ENCODE measurements around the gene CANX. TPM values are rescaled to one million over a fixed set of nuclear protein-coding genes. Genes with fewer than 3 reads are reported as not detected.

CANX gene
- total RNA-seq, 4 donors from 2014 or later: 185 to 282 (median 240) TPM

GRCh38 chr5:179776411-179776938 is 77.7 kb downstream of the CANX start:
- Histone ChIP-seq H3K4me1 (no peaks in the 10 kb centered on the region), H3K27me3 (no peaks in the 10 kb centered on the region), H3K27ac (no peak overlapping the region), H3K4me3 (no peak overlapping the region), H3K36me3 (peaks cover 80% of the 10 kb centered on the region), H3K9me3 (no peaks in the 10 kb centered on the region)
- 92% methylated on average over 11 of the region's 11 CpGs for WGBS
- no peak for TF ChIP-seq EP300 (IDR thresholded peaks at IDR 0.05)
- no peak for TF ChIP-seq POLR2AphosphoS5 (IDR thresholded peaks at IDR 0.05)
- no peak for TF ChIP-seq POLR2A (IDR thresholded peaks at IDR 0.05)
- TF ChIP-seq CTCF (IDR thresholded peaks at IDR 0.05): no peak
- no peak for DNase-seq (ENCODE audit: low spot score in 2 of 2)

- no peaks in the 10 kb centered on the region for H3K27me3 ChIP-seq
- 77% methylated on average over 2 of the region's 10 CpGs for WGBS
- no peak overlapping the region for H3K27ac ChIP-seq
- H3K36me3 ChIP-seq: peaks cover 74% of the 10 kb centered on the region
- H3K4me3 ChIP-seq: no peak overlapping the region
- no peak for DNase-seq (ENCODE audit: low spot score in 2 of 2)
- H3K9me3 ChIP-seq: no peaks in the 10 kb centered on the region
- TF ChIP-seq CTCF (IDR thresholded peaks at IDR 0.05) (no peak), POLR2AphosphoS5 (IDR thresholded peaks at IDR 0.05) (no peak), EP300 (IDR thresholded peaks at IDR 0.05) (no peak), POLR2A (IDR thresholded peaks at IDR 0.05) (no peak)
- no peaks in the 10 kb centered on the region for H3K4me1 ChIP-seq
Observed at GRCh38 chr5:179777456-179777855, 78.7 kb downstream of the CANX start.

GRCh38 chr5:179777909-179778308 is 79.1 kb downstream of the CANX start:
- no peak for TF ChIP-seq POLR2AphosphoS5 (IDR thresholded peaks at IDR 0.05)
- no peak for TF ChIP-seq POLR2A (IDR thresholded peaks at IDR 0.05)
- TF ChIP-seq CTCF (IDR thresholded peaks at IDR 0.05): no peak
- no peak for TF ChIP-seq EP300 (IDR thresholded peaks at IDR 0.05)
- Histone ChIP-seq H3K27me3 (no peaks in the 10 kb centered on the region), H3K9me3 (no peaks in the 10 kb centered on the region), H3K4me3 (no peak overlapping the region), H3K4me1 (no peaks in the 10 kb centered on the region), H3K36me3 (peaks cover 69% of the 10 kb centered on the region), H3K27ac (no peak overlapping the region)
- 73% methylated on average over 9 of the region's 9 CpGs for WGBS
- DNase-seq (ENCODE audit: low spot score in 2 of 2): no peak

GRCh38 chr5:179778591-179778990 is 79.8 kb downstream of the CANX start:
- Histone ChIP-seq H3K27ac (no peak overlapping the region), H3K27me3 (no peaks in the 10 kb centered on the region), H3K36me3 (peaks cover 62% of the 10 kb centered on the region), H3K9me3 (no peaks in the 10 kb centered on the region), H3K4me1 (no peaks in the 10 kb centered on the region), H3K4me3 (no peak overlapping the region)
- DNase-seq (ENCODE audit: low spot score in 2 of 2): no peak
- WGBS: 95% methylated on average over 5 of the region's 5 CpGs
- TF ChIP-seq EP300 (IDR thresholded peaks at IDR 0.05) (no peak), CTCF (IDR thresholded peaks at IDR 0.05) (no peak), POLR2A (IDR thresholded peaks at IDR 0.05) (no peak), POLR2AphosphoS5 (IDR thresholded peaks at IDR 0.05) (no peak)

- WGBS: 93% methylated on average over 3 of the region's 4 CpGs
- Histone ChIP-seq H3K27ac (no peak overlapping the region), H3K4me3 (no peak overlapping the region), H3K36me3 (peaks cover 50% of the 10 kb centered on the region), H3K27me3 (no peaks in the 10 kb centered on the region), H3K9me3 (no peaks in the 10 kb centered on the region), H3K4me1 (no peaks in the 10 kb centered on the region)
- TF ChIP-seq EP300 (IDR thresholded peaks at IDR 0.05): no peak
- no peak for TF ChIP-seq POLR2A (IDR thresholded peaks at IDR 0.05)
- no peak for TF ChIP-seq CTCF (IDR thresholded peaks at IDR 0.05)
- no peak for TF ChIP-seq POLR2AphosphoS5 (IDR thresholded peaks at IDR 0.05)
- DNase-seq (ENCODE audit: low spot score in 2 of 2): no peak
Observed at GRCh38 chr5:179779826-179780225, 81.1 kb downstream of the CANX start.

Data from suprapubic skin (tissue), 4 donors.